ENCODE results near the gene SF3B4.
"Not testable (repeated sequence)": the region's sequence is repeated elsewhere in the genome, so short reads cannot be mapped to it uniquely, and the experiment has no call there.

SF3B4 gene

GRCh38 chr1:149927563-149928400, at the start of gene SF3B4:
Gene SF3B4 (minus strand): TSS chr1:149927803. CDS start chr1:149927759, 44 bp downstream.
- peak; percentile 89 to 92 (median 89) for DNase-seq (ENCODE audit: low read depth in 3 of 3)

GRCh38 chr1:149977345-149977744, 49.7 kb upstream of the SF3B4 start:
- DNase-seq (ENCODE audit: low read depth in 3 of 3) = no peak

- DNase-seq (ENCODE audit: low read depth in 3 of 3) = no peak
Measured at GRCh38 chr1:149972547-149972946, 44.9 kb upstream of the SF3B4 start.

GRCh38 chr1:149967646-149968045, 40.0 kb upstream of the SF3B4 start:
- no peak for DNase-seq (ENCODE audit: low read depth in 3 of 3)

- no peak for DNase-seq (ENCODE audit: low read depth in 3 of 3)
Measured at GRCh38 chr1:149967041-149967440, 39.4 kb upstream of the SF3B4 start.

- DNase-seq (ENCODE audit: low read depth in 3 of 3) = no peak
Measured at GRCh38 chr1:149966405-149966804, 38.8 kb upstream of the SF3B4 start.

- no peak for DNase-seq (ENCODE audit: low read depth in 3 of 3)
Measured at GRCh38 chr1:149965440-149965839, 37.8 kb upstream of the SF3B4 start.

GRCh38 chr1:149963358-149963757, 35.8 kb upstream of the SF3B4 start:
- no peak for DNase-seq (ENCODE audit: low read depth in 3 of 3)

GRCh38 chr1:149962736-149963135, 35.1 kb upstream of the SF3B4 start:
- no peak for DNase-seq (ENCODE audit: low read depth in 3 of 3)

GRCh38 chr1:149962039-149962647, 34.5 kb upstream of the SF3B4 start:
- peak in 1 of 3 experiments; percentile 26 for DNase-seq (ENCODE audit: low read depth in 3 of 3)

GRCh38 chr1:149957548-149957947, 29.9 kb upstream of the SF3B4 start:
- not testable (repeated sequence) for DNase-seq (ENCODE audit: low read depth in 3 of 3)

GRCh38 chr1:149949911-149950310, 22.3 kb upstream of the SF3B4 start:
- no peak for DNase-seq (ENCODE audit: low read depth in 3 of 3)

GRCh38 chr1:149945206-149945605, 17.6 kb upstream of the SF3B4 start:
- no peak for DNase-seq (ENCODE audit: low read depth in 3 of 3)

- no peak for DNase-seq (ENCODE audit: low read depth in 3 of 3)
Measured at GRCh38 chr1:149942885-149943284, 15.3 kb upstream of the SF3B4 start.

- no peak for DNase-seq (ENCODE audit: low read depth in 3 of 3)
Measured at GRCh38 chr1:149942207-149942606, 14.6 kb upstream of the SF3B4 start.

GRCh38 chr1:149940427-149940826, 12.8 kb upstream of the SF3B4 start:
- no peak for DNase-seq (ENCODE audit: low read depth in 3 of 3)

- DNase-seq (ENCODE audit: low read depth in 3 of 3) = not testable (repeated sequence)
Measured at GRCh38 chr1:149938668-149939003, 11.0 kb upstream of the SF3B4 start.

- DNase-seq (ENCODE audit: low read depth in 3 of 3) = no peak
Measured at GRCh38 chr1:149937759-149938158, 10.2 kb upstream of the SF3B4 start.

- DNase-seq (ENCODE audit: low read depth in 3 of 3) = no peak
Measured at GRCh38 chr1:149936992-149937705, 9.5 kb upstream of the SF3B4 start.

- no peak for DNase-seq (ENCODE audit: low read depth in 3 of 3)
Measured at GRCh38 chr1:149936170-149936991, 8.8 kb upstream of the SF3B4 start, which contains the start of gene MTMR11. Gene MTMR11 (minus strand): TSS chr1:149936879. CDS start chr1:149936647, 232 bp downstream.

GRCh38 chr1:149934356-149934755, 6.8 kb upstream of the SF3B4 start:
- DNase-seq (ENCODE audit: low read depth in 3 of 3) = no peak

- DNase-seq (ENCODE audit: low read depth in 3 of 3) = no peak
Measured at GRCh38 chr1:149933208-149933607, 5.6 kb upstream of the SF3B4 start.
